HG03432 (cell line): ENCODE measurements around the gene ATP6V1E1.

ENCODE experiments used
- ATAC-seq: cut with Tn5 transposase; IDR thresholded peaks from one replicate; pipeline ENCODE4 v1.9.1; 2021; ENCODE audit warnings: mild to moderate bottlenecking, moderate library complexity; ENCODE audit not compliant: unreplicated experiment

ATP6V1E1 gene

GRCh38 chr22:17634696-17635095, 6.1 kb upstream of the ATP6V1E1 start:
- ATAC-seq, result no peak

GRCh38 chr22:17633998-17634323, 5.4 kb upstream of the ATP6V1E1 start:
- no peak for ATAC-seq

- no peak for ATAC-seq
Observed at GRCh38 chr22:17633217-17633997, 4.9 kb upstream of the ATP6V1E1 start.

GRCh38 chr22:17631076-17631565, 2.6 kb upstream of the ATP6V1E1 start:
- no peak for ATAC-seq

- no peak for ATAC-seq
Observed at GRCh38 chr22:17629641-17630040, 1.1 kb upstream of the ATP6V1E1 start.

GRCh38 chr22:17629173-17629489, 582 bp upstream of the ATP6V1E1 start:
- ATAC-seq, result no peak

GRCh38 chr22:17627961-17628405, 566 bp downstream of the ATP6V1E1 start:
- ATAC-seq, result no peak

- no peak for ATAC-seq
Observed at GRCh38 chr22:17613280-17613679, 15.3 kb downstream of the ATP6V1E1 start.

- ATAC-seq, result no peak
Observed at GRCh38 chr22:17612057-17612456, 16.5 kb downstream of the ATP6V1E1 start.

GRCh38 chr22:17607891-17608521, 20.5 kb downstream of the ATP6V1E1 start:
- ATAC-seq, result no peak

GRCh38 chr22:17606496-17606895, 22.1 kb downstream of the ATP6V1E1 start:
- ATAC-seq, result no peak

GRCh38 chr22:17603668-17604067, 24.9 kb downstream of the ATP6V1E1 start:
- ATAC-seq, result no peak

- ATAC-seq, result no peak
Observed at GRCh38 chr22:17601031-17601430, 27.5 kb downstream of the ATP6V1E1 start.

- ATAC-seq, result no peak
Observed at GRCh38 chr22:17598318-17598717, 30.2 kb downstream of the ATP6V1E1 start.

GRCh38 chr22:17597217-17597616, 31.3 kb downstream of the ATP6V1E1 start:
- no peak for ATAC-seq

- no peak for ATAC-seq
Observed at GRCh38 chr22:17596226-17596625, 32.3 kb downstream of the ATP6V1E1 start.

GRCh38 chr22:17592201-17592600, 36.3 kb downstream of the ATP6V1E1 start:
- no peak for ATAC-seq

- ATAC-seq, result no peak
Observed at GRCh38 chr22:17590586-17590985, 38.0 kb downstream of the ATP6V1E1 start.

GRCh38 chr22:17589810-17590375, 38.7 kb downstream of the ATP6V1E1 start:
- no peak for ATAC-seq

GRCh38 chr22:17588606-17589005, 39.9 kb downstream of the ATP6V1E1 start:
- no peak for ATAC-seq

- ATAC-seq, result no peak
Observed at GRCh38 chr22:17587629-17588028, 40.9 kb downstream of the ATP6V1E1 start.

- ATAC-seq, result no peak
Observed at GRCh38 chr22:17586831-17587440, 41.6 kb downstream of the ATP6V1E1 start.
